ENCODE data around the gene SLC30A7. TPM values are rescaled to one million over a fixed set of nuclear protein-coding genes. Genes with fewer than 3 reads are reported as not detected.

The SLC30A7 gene
- total RNA-seq, 1 experiment from 2014 or later = 55.0 TPM

DNA sequence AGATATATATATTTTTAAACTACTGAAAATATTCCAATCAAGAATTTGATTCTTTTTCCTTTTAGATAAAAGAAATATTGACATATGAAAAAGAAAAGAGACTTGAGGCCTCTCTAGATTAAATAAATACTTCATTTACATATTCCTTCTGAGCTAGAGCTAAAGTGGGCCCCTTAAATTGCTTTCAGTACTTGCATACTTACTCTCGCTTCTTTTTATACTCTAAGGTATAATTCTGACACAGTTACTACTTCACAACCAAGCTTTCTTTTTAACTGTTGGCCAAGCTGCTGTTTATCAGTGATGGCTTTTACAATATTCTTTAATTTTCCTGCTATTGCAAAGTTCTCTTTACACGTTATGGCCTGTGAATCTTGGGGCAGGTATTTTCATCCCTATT, 25.9 kb upstream of the SLC30A7 start:
- intact Hi-C loops (cut with micrococcal nuclease) = loop anchor here (10.0 kb wide), 1 partner anchor 595 kb away; no protein-coding TSS in a partner anchor
- TF ChIP-seq, protein P1, sequence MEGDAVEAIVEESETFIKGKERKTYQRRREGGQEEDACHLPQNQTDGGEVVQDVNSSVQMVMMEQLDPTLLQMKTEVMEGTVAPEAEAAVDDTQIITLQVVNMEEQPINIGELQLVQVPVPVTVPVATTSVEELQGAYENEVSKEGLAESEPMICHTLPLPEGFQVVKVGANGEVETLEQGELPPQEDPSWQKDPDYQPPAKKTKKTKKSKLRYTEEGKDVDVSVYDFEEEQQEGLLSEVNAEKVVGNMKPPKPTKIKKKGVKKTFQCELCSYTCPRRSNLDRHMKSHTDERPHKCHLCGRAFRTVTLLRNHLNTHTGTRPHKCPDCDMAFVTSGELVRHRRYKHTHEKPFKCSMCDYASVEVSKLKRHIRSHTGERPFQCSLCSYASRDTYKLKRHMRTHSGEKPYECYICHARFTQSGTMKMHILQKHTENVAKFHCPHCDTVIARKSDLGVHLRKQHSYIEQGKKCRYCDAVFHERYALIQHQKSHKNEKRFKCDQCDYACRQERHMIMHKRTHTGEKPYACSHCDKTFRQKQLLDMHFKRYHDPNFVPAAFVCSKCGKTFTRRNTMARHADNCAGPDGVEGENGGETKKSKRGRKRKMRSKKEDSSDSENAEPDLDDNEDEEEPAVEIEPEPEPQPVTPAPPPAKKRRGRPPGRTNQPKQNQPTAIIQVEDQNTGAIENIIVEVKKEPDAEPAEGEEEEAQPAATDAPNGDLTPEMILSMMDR (IDR thresholded peaks at IDR 0.05; ENCODE audit: unreplicated experiment) = no peak
- POLR2A ChIA-PET = interaction anchor here (0.6 to 1.1 kb wide), 3 partner anchors 411 to 600 kb away, joined by 3 to 5 read pairs (median 4); no protein-coding TSS in a partner anchor
- DNase-seq (ENCODE audit: unreplicated experiment) = no peak
- Mint-ChIP-seq H3K9me3 (ENCODE audit: unreplicated experiment) (no peaks in the 10 kb centered on the region), H3K4me1 (ENCODE audit: insufficient read depth, unreplicated experiment) (no peaks in the 10 kb centered on the region), H3K27me3 (ENCODE audit: insufficient read depth, unreplicated experiment) (no peaks in the 10 kb centered on the region), H3K27ac (ENCODE audit: low read depth, unreplicated experiment) (no peak overlapping the region), H3K4me3 (ENCODE audit: unreplicated experiment) (no peak overlapping the region), H3K36me3 (ENCODE audit: insufficient read depth, unreplicated experiment) (peaks cover 8% of the 10 kb centered on the region)
- BruUV-seq (replicated peaks) = no TSS peak
- CTCF ChIA-PET = interaction anchor here (0.6 to 10.5 kb wide), 7 partner anchors 10 to 422 kb away, joined by 3 to 310 read pairs (median 7); no protein-coding TSS in a partner anchor

DNA sequence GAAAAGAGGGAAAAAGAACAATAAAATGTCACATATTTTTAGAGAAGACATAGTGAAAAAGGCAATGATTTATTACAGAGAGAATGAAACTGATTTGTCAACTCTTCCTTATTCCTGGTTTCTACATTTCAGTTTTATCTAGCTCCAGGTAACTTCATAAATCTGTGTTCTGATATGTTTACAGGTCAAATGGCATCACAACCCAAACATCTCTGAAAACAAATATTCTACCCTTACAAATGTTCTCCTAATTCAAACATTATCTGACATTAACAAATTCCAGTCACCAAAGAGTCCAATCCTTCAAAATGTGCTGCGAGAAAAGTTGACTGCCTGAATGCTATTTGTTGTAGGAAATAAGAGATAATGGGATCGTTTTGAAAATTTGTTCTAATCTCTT, 21.5 kb upstream of the SLC30A7 start:
- CTCF ChIA-PET = interaction anchor here (0.6 to 1.2 kb wide), 2 partner anchors 365 to 413 kb away, joined by 3 read pairs; no protein-coding TSS in a partner anchor
- no peak overlapping the region for H3K27ac Mint-ChIP-seq (ENCODE audit: low read depth, unreplicated experiment)
- BruUV-seq (replicated peaks) = no TSS peak
- H3K4me1 Mint-ChIP-seq (ENCODE audit: insufficient read depth, unreplicated experiment) = no peaks in the 10 kb centered on the region
- no peak for DNase-seq (ENCODE audit: unreplicated experiment)
- intact Hi-C loops (cut with micrococcal nuclease) = no loop called here
- TF ChIP-seq, protein P1 (IDR thresholded peaks at IDR 0.05; ENCODE audit: unreplicated experiment) = no peak
- H3K27me3 Mint-ChIP-seq (ENCODE audit: insufficient read depth, unreplicated experiment) = no peaks in the 10 kb centered on the region
- H3K4me3 Mint-ChIP-seq (ENCODE audit: unreplicated experiment) = no peak overlapping the region
- no peaks in the 10 kb centered on the region for H3K9me3 Mint-ChIP-seq (ENCODE audit: unreplicated experiment)
- POLR2A ChIA-PET = interaction anchor here (1.7 kb wide), 1 partner anchor 21 kb away, joined by 9 read pairs; the partner anchor contains the start of genes EXTL2 and SLC30A7
- H3K36me3 Mint-ChIP-seq (ENCODE audit: insufficient read depth, unreplicated experiment) = peaks cover 8% of the 10 kb centered on the region

DNA sequence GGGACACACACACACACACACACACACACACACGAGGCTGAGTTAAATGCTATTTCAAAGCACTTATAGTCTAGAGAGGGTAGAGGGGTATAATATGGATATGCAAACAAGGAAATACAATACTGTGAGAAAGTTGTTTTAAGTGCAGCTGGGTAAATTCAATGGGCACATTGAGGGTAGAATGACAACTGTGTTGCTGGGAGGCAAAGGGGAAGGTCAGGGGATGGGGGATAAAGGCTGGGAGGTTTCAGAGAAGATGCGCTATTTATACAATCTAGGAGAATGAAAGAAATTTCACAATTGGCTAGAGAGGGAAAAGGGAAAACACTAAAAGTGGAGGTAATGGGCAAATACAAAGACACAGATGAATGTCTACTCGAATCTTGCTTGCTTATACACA, 20.7 kb upstream of the SLC30A7 start:
- TF ChIP-seq, protein P1 (IDR thresholded peaks at IDR 0.05; ENCODE audit: unreplicated experiment) = no peak
- BruUV-seq (replicated peaks) = no TSS peak
- H3K27ac Mint-ChIP-seq (ENCODE audit: low read depth, unreplicated experiment) = no peak overlapping the region
- peaks cover 8% of the 10 kb centered on the region for H3K36me3 Mint-ChIP-seq (ENCODE audit: insufficient read depth, unreplicated experiment)
- CTCF ChIA-PET = interaction anchor here (0.6 kb wide), 1 partner anchor 579 kb away, joined by 3 read pairs; no protein-coding TSS in a partner anchor
- H3K9me3 Mint-ChIP-seq (ENCODE audit: unreplicated experiment) = no peaks in the 10 kb centered on the region
- H3K4me1 Mint-ChIP-seq (ENCODE audit: insufficient read depth, unreplicated experiment) = no peaks in the 10 kb centered on the region
- H3K27me3 Mint-ChIP-seq (ENCODE audit: insufficient read depth, unreplicated experiment) = no peaks in the 10 kb centered on the region
- DNase-seq (ENCODE audit: unreplicated experiment) = no peak
- intact Hi-C loops (cut with micrococcal nuclease) = no loop called here
- H3K4me3 Mint-ChIP-seq (ENCODE audit: unreplicated experiment) = no peak overlapping the region
- POLR2A ChIA-PET = interaction anchor here (0.7 to 1.7 kb wide), 4 partner anchors 9 to 796 kb away, joined by 3 to 9 read pairs (median 3); partner anchors contain the start of genes EXTL2 and SLC30A7

DNA sequence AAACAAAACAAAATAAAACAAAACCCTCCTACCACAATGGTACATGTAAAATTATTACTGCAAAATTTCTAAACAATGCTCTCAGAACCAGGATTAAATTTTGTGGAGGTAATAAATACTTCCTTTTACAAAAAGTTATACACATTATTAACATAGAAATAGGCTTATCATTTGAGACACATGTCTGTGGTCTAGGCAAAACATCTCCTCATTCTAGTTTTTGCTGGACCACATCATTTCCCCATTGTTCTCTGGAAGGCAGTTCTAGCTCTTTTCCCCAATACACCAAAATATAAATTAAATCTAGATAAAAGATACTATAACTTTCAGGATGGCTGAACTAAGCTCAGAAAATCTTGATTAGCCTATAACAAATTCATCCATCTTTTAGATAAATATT, 19.6 kb upstream of the SLC30A7 start:
- H3K27me3 Mint-ChIP-seq (ENCODE audit: insufficient read depth, unreplicated experiment) = no peaks in the 10 kb centered on the region
- H3K9me3 Mint-ChIP-seq (ENCODE audit: unreplicated experiment) = no peaks in the 10 kb centered on the region
- no peaks in the 10 kb centered on the region for H3K4me1 Mint-ChIP-seq (ENCODE audit: insufficient read depth, unreplicated experiment)
- H3K4me3 Mint-ChIP-seq (ENCODE audit: unreplicated experiment) = no peak overlapping the region
- TF ChIP-seq, protein P1 (IDR thresholded peaks at IDR 0.05; ENCODE audit: unreplicated experiment) = no peak
- CTCF ChIA-PET = interaction anchor here (0.8 to 1.1 kb wide), 4 partner anchors 9 to 418 kb away, joined by 3 to 4 read pairs (median 4); no protein-coding TSS in a partner anchor
- POLR2A ChIA-PET = interaction anchor here (1.0 to 1.8 kb wide), 2 partner anchors 8 to 19 kb away, joined by 3 to 8 read pairs; partner anchors contain the start of genes EXTL2 and SLC30A7
- intact Hi-C loops (cut with micrococcal nuclease) = no loop called here
- BruUV-seq (replicated peaks) = no TSS peak
- H3K36me3 Mint-ChIP-seq (ENCODE audit: insufficient read depth, unreplicated experiment) = peaks cover 8% of the 10 kb centered on the region
- no peak for DNase-seq (ENCODE audit: unreplicated experiment)
- H3K27ac Mint-ChIP-seq (ENCODE audit: low read depth, unreplicated experiment) = no peak overlapping the region

Measured in MCF 10A (cell line).